ENCODE data around the gene SYPL1.

The SYPL1 gene

GRCh38 chr7:106049139-106049752 is 62.9 kb downstream of the SYPL1 start:
- DNase-seq, result no peak

GRCh38 chr7:106048706-106049020 is 63.4 kb downstream of the SYPL1 start:
- DNase-seq, result no peak

- DNase-seq, result no peak
These were observed 64.0 kb downstream of the SYPL1 start for GRCh38 chr7:106047818-106048705.

GRCh38 chr7:106047184-106047583 is 64.9 kb downstream of the SYPL1 start:
- DNase-seq, result no peak

- no peak for DNase-seq
These were observed 66.5 kb downstream of the SYPL1 start for GRCh38 chr7:106045586-106045985.

GRCh38 chr7:106045139-106045538 is 67.0 kb downstream of the SYPL1 start:
- DNase-seq, result no peak

- no peak for DNase-seq
These were observed 69.9 kb downstream of the SYPL1 start for GRCh38 chr7:106042196-106042611.

GRCh38 chr7:106041140-106041717 is 70.9 kb downstream of the SYPL1 start:
- peak; percentile 47 to 57 for DNase-seq
